CD14-positive monocyte (primary cell): ENCODE results near the gene CBR3. TPM values are rescaled to one million over a fixed set of nuclear protein-coding genes. Genes with fewer than 3 reads are reported as not detected.
"Not testable (repeated sequence)": the region's sequence is repeated elsewhere in the genome, so short reads cannot be mapped to it uniquely, and the experiment has no call there.

Experiments
- DNase-seq, 3 donors: peaks; one replicate each; pipeline ENCODE4 v3.0.0-alpha.2; 2011 to 2022
- H2AFZ ChIP-seq: 2 replicates; pipeline ENCODE4 v1.6.0; 2012; ENCODE audit warnings: mild to moderate bottlenecking, low read depth, low read length, inconsistent platforms; ENCODE audit not compliant: insufficient read depth, poor library complexity, severe bottlenecking
- H3K27ac ChIP-seq, 2 donors: 1 replicate in 1 of 2; 2 replicates in 1 of 2; pipeline ENCODE4 v1.5.1; 2012 to 2013; ENCODE audit warnings: low read length in 2 of 2, control low read depth in 1 of 2, inconsistent platforms in 1 of 2, low read depth in 1 of 2, mild to moderate bottlenecking in 1 of 2
- H3K27me3 ChIP-seq, 2 donors: one replicate each; pipeline versions ENCODE4 v1.6.0 to v1.6.1; 2011 to 2013; ENCODE audit warnings: low read length in 2 of 2; ENCODE audit not compliant: control insufficient read depth in 2 of 2, insufficient read depth in 2 of 2
- H3K36me3 ChIP-seq, 2 donors: replicated peaks in 1 of 2; 1 replicate in 1 of 2; 2 replicates in 1 of 2; pipeline versions ENCODE4 v1.5.1 to v1.6.1; 2012 to 2013; ENCODE audit warnings: low read length in 2 of 2, control low read depth in 1 of 2, inconsistent platforms in 1 of 2, mild to moderate bottlenecking in 1 of 2; ENCODE audit not compliant: insufficient read depth in 2 of 2, control insufficient read depth in 1 of 2
- H3K4me1 ChIP-seq, 2 donors: 1 replicate in 1 of 2; 2 replicates in 1 of 2; pipeline versions ENCODE4 v1.5.1 to v1.6.1; 2012 to 2013; ENCODE audit warnings: low read length in 2 of 2, control low read depth in 1 of 2, inconsistent platforms in 1 of 2, mild to moderate bottlenecking in 1 of 2, moderate library complexity in 1 of 2; ENCODE audit not compliant: insufficient read depth in 2 of 2, control insufficient read depth in 1 of 2
- H3K4me2 ChIP-seq: replicated peaks from 2 replicates; pipeline ENCODE3; 2012; ENCODE audit warnings: low read length, moderate library complexity, mild to moderate bottlenecking; ENCODE audit not compliant: poor library complexity, severe bottlenecking; ENCODE audit errors: extremely low read depth
- H3K4me3 ChIP-seq, 3 experiments: fragments of 200-600 bp in 1 of 3; sonication (generic) in 1 of 3; replicated peaks in 1 of 3; 1 replicate in 2 of 3; 2 replicates in 1 of 3; pipeline ENCODE4 v1.5.1; 2011 to 2013; ENCODE audit warnings: low read length in 3 of 3, mild to moderate bottlenecking in 3 of 3, control low read depth in 2 of 3, low read depth in 2 of 3, inconsistent platforms in 1 of 3, moderate library complexity in 1 of 3
- H3K79me2 ChIP-seq: 2 replicates; pipeline ENCODE4 v1.6.0; 2012; ENCODE audit warnings: mild to moderate bottlenecking, control low read depth, inconsistent platforms, low read length, moderate library complexity; ENCODE audit not compliant: insufficient read depth
- H3K9ac ChIP-seq: 2 replicates; pipeline ENCODE4 v1.6.0; 2017; ENCODE audit warnings: low read length, mild to moderate bottlenecking; ENCODE audit not compliant: insufficient read depth, poor library complexity, severe bottlenecking
- H3K9me3 ChIP-seq, 2 donors: replicated peaks in 1 of 2; 1 replicate in 1 of 2; 2 replicates in 1 of 2; pipeline versions ENCODE4 v1.5.1 to v1.6.1; 2012 to 2013; ENCODE audit warnings: low read length in 2 of 2, control low read depth in 1 of 2; ENCODE audit not compliant: control insufficient read depth in 1 of 2, insufficient read depth in 1 of 2
- H4K20me1 ChIP-seq: 2 replicates; pipeline ENCODE4 v1.6.0; 2012; ENCODE audit warnings: mild to moderate bottlenecking, low read length, control low read depth, moderate library complexity; ENCODE audit not compliant: insufficient read depth
- H3K27ac Mint-ChIP-seq, 7 donors: one replicate each; pipeline ENCODE4 v1.8.0; 2020; ENCODE audit warnings: mild to moderate bottlenecking in 7 of 7, mixed read lengths in 7 of 7, moderate library complexity in 6 of 7, inconsistent platforms in 2 of 7
- H3K27me3 Mint-ChIP-seq, 3 donors: one replicate each; pipeline ENCODE4 v1.8.0; 2021 to 2022; ENCODE audit warnings: low read depth in 3 of 3, mild to moderate bottlenecking in 3 of 3, mixed read lengths in 3 of 3, moderate library complexity in 3 of 3, inconsistent platforms in 1 of 3
- H3K36me3 Mint-ChIP-seq, 2 donors: one replicate each; pipeline ENCODE4 v1.8.0; 2020; ENCODE audit warnings: mixed read lengths in 2 of 2, inconsistent platforms in 1 of 2, mild to moderate bottlenecking in 1 of 2
- H3K4me1 Mint-ChIP-seq: one replicate; pipeline ENCODE4 v1.8.0; 2020; ENCODE audit warnings: mild to moderate bottlenecking, mixed read lengths
- H3K4me3 Mint-ChIP-seq, 2 donors: one replicate each; pipeline ENCODE4 v1.8.0; 2020; ENCODE audit warnings: mild to moderate bottlenecking in 2 of 2, mixed read lengths in 2 of 2, moderate library complexity in 1 of 2
- H3K9me3 Mint-ChIP-seq, 7 donors: one replicate each; pipeline ENCODE4 v1.8.0; 2020 to 2022; ENCODE audit warnings: mixed read lengths in 7 of 7, mild to moderate bottlenecking in 6 of 7, moderate library complexity in 6 of 7, inconsistent platforms in 2 of 7
- WGBS: methylation state at CpG from one replicate; pipeline ENCODE4 v1.1.5; 2013; ENCODE audit warnings: missing lambda C conversion rate; ENCODE audit not compliant: insufficient coverage; 5-methylcytosine and 5-hydroxymethylcytosine counted together
- intact Hi-C, 2 donors: fragments of 100-400 bp; cut with micrococcal nuclease; formaldehyde crosslinking; loops; one replicate each; pipeline versions ENCODE4 v1.15.0 to v1.15.1; 2023
- polyA plus RNA-seq, 3 donors: library from polyadenylated mRNA; depleted of rRNA in 1 of 3; unstranded in 2 of 3; stranded (reverse) in 1 of 3; fragments of 300-500 nt in 2 of 3; fragments of >200 nt in 1 of 3; fragmentation: Illumina TruSeq in 2 of 3; gene quantifications; 1 replicate in 2 of 3; 2 replicates in 1 of 3; pipeline ENCODE4 v1.2.3, GENCODE V29; 2012 to 2021
- TF ChIP-seq, protein P1 (sequence below): fragments of 200-600 bp; IDR thresholded peaks from one replicate; pipeline ENCODE4 v1.8.0; 2022; ENCODE audit warnings: antibody characterized with exemption, mild to moderate bottlenecking

The CBR3 gene
- polyA plus RNA-seq, 3 donors = 0.32 to 0.40 TPM; not detected in 1

DNA sequence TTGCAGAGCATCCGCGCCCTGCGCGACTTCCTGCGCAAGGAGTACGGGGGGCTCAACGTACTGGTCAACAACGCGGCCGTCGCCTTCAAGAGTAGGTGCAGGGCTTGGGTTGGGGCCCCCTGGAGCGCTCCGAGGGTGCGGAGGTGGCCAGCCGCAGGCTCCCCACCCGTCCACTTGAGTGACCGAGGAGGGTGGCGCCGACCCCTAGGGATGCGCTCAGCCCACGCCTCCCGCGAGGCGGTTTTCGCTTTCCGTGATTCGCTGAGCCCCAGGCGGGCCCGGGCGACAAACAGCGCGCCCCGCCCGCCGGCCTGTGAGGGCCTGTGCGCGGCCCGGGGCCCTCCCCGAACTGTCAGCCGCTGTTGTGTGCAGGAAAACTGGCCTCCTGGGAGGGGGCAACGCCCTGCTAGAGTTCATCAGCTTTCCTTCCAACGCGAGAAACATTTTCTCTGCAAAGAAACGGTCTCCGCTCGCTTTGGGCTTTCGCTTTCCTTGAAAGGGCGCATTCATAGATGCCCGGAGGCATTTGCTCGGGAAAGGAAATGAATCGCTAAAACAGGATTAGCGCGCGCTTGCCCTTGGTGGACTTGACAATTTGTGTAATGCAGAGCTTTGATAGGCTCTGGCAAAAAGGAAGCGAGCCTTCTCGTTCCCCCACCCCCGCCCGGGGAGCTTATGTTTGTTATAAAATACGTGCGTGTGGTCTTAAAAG is 668 bp downstream of the CBR3 start:
- Histone ChIP-seq H3K79me2 (no peaks in the 10 kb centered on the region), H4K20me1 (no peaks in the 10 kb centered on the region), H3K27ac (peak overlapping the region; percentile 40 to 66), H3K9ac (peak overlapping the region; percentile 60), H3K4me1 (peaks cover 29 to 36% of the 10 kb centered on the region in 2 donors), H3K36me3 (no peaks in the 10 kb centered on the region), H3K9me3 (no peaks in the 10 kb centered on the region), H2AFZ (peak overlapping the region; percentile 95), H3K4me2 (peak overlapping the region; percentile 98), H3K4me3 (peak overlapping the region; percentile 59 to 85 (median 63)), H3K27me3 (peaks cover 0 to 5% of the 10 kb centered on the region in 2 donors)
- WGBS = under 1% methylated on average over 55 of the region's 60 CpGs
- TF ChIP-seq, protein P1, sequence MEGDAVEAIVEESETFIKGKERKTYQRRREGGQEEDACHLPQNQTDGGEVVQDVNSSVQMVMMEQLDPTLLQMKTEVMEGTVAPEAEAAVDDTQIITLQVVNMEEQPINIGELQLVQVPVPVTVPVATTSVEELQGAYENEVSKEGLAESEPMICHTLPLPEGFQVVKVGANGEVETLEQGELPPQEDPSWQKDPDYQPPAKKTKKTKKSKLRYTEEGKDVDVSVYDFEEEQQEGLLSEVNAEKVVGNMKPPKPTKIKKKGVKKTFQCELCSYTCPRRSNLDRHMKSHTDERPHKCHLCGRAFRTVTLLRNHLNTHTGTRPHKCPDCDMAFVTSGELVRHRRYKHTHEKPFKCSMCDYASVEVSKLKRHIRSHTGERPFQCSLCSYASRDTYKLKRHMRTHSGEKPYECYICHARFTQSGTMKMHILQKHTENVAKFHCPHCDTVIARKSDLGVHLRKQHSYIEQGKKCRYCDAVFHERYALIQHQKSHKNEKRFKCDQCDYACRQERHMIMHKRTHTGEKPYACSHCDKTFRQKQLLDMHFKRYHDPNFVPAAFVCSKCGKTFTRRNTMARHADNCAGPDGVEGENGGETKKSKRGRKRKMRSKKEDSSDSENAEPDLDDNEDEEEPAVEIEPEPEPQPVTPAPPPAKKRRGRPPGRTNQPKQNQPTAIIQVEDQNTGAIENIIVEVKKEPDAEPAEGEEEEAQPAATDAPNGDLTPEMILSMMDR = no peak
- intact Hi-C loops = no loop called here
- Mint-ChIP-seq H3K4me1 (peaks cover 28% of the 10 kb centered on the region), H3K4me3 (peak overlapping the region; percentile 89 to 93), H3K27me3 (peaks cover 7 to 9% (median 9%) of the 10 kb centered on the region in 3 donors), H3K9me3 (no peaks in the 10 kb centered on the region), H3K36me3 (peaks cover 0 to 2% of the 10 kb centered on the region in 2 donors), H3K27ac (peak overlapping the region; percentile 38 to 82 (median 67))
- DNase-seq = peak; percentile 38 to 62 (median 55)

DNA sequence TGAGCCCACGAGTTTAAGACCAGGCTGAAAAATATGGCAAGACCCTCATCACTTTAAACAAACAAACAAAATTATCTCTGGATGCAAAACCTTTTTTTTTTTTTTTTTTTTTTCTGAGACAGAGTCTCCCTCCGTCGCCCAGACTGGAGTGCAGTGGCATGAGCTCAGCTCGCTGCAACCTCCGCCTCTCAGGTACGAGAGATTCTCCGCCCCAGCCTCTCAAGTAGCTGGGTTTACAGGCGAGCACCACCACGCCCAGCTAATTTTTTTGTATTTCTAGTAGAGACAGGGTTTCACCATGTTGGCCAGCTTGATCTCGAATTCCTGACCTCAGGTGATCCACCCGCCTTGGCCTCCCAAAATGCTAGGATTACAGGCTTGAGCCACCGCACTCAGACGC is 4.9 kb downstream of the CBR3 start:
- H3K27me3 ChIP-seq, H3K36me3 Mint-ChIP-seq, H2AFZ ChIP-seq, H3K27ac Mint-ChIP-seq, H3K79me2 ChIP-seq, H3K4me3 Mint-ChIP-seq, H3K9me3 Mint-ChIP-seq, H3K9me3 ChIP-seq, H3K4me3 ChIP-seq, H4K20me1 ChIP-seq, H3K27me3 Mint-ChIP-seq, H3K36me3 ChIP-seq, DNase-seq, H3K27ac ChIP-seq, H3K4me2 ChIP-seq, H3K9ac ChIP-seq: not testable (repeated sequence)
- peaks cover 13 to 20% of the 10 kb centered on the region in 2 donors for H3K4me1 ChIP-seq
- WGBS = 100% methylated on average over 9 of the region's 13 CpGs
- H3K4me1 Mint-ChIP-seq = peaks cover 14% of the 10 kb centered on the region
- intact Hi-C loops = loop anchor here (2.0 to 5.0 kb wide), 3 partner anchors 68 to 193 kb away; no protein-coding TSS in a partner anchor
